ENCODE measurements around the gene METTL8.

METTL8 gene

GRCh38 chr2:171322928-171323327 lies 110.9 kb downstream of the METTL8 start:
- no peak overlapping the region for H3K9ac ChIP-seq (ENCODE audit: low read depth, low read length, poor library complexity, severe bottlenecking)
- H3F3A ChIP-seq (ENCODE audit: low read depth) = no peaks in the 10 kb centered on the region
- H3K79me2 ChIP-seq (ENCODE audit: insufficient read depth, low read length) = no peaks in the 10 kb centered on the region
- H3K4me1 ChIP-seq (ENCODE audit: insufficient read depth, low read length, poor library complexity, severe bottlenecking) = peaks cover 35% of the 10 kb centered on the region
- H3K9me2 ChIP-seq (replicated peaks; ENCODE audit: low read depth, low read length) = no peaks in the 10 kb centered on the region
- H3K4me2 ChIP-seq (ENCODE audit: low read depth, low read length, poor library complexity, severe bottlenecking) = no peak overlapping the region
- no peak overlapping the region for H2AFZ ChIP-seq (ENCODE audit: low read length)
- H3K27me3 ChIP-seq (ENCODE audit: insufficient read depth, low read length, poor library complexity, severe bottlenecking) = no peaks in the 10 kb centered on the region
- no peaks in the 10 kb centered on the region for H3K36me3 ChIP-seq (ENCODE audit: insufficient read depth, low read length)
- H3K4me3 ChIP-seq (ENCODE audit: low read length, poor library complexity, severe bottlenecking) = no peak overlapping the region
- TF ChIP-seq CTCF (conservative IDR thresholded peaks at IDR 0.05; ENCODE audit: low read length) = no peak
- no peak for TF ChIP-seq EZH2phosphoT487 (IDR thresholded peaks at IDR 0.05; ENCODE audit: borderline replicate concordance)
- no peaks in the 10 kb centered on the region for H3K9me3 ChIP-seq (ENCODE audit: insufficient read depth, low read depth, low read length)
- no peaks in the 10 kb centered on the region for H4K20me1 ChIP-seq (ENCODE audit: insufficient read depth, low read length, poor library complexity, severe bottlenecking)

GRCh38 chr2:171320731-171321130 lies 113.1 kb downstream of the METTL8 start:
- no peak overlapping the region for H3K4me2 ChIP-seq (ENCODE audit: low read depth, low read length, poor library complexity, severe bottlenecking)
- H3K9ac ChIP-seq (ENCODE audit: low read depth, low read length, poor library complexity, severe bottlenecking) = no peak overlapping the region

GRCh38 chr2:171320208-171320621 lies 113.6 kb downstream of the METTL8 start:
- no peaks in the 10 kb centered on the region for H3F3A ChIP-seq (ENCODE audit: low read depth)
- TF ChIP-seq CTCF (conservative IDR thresholded peaks at IDR 0.05; ENCODE audit: low read length) (no peak), EZH2phosphoT487 (IDR thresholded peaks at IDR 0.05; ENCODE audit: borderline replicate concordance) (no peak)
- no peaks in the 10 kb centered on the region for H3K79me2 ChIP-seq (ENCODE audit: insufficient read depth, low read length)
- no peak overlapping the region for H3K4me2 ChIP-seq (ENCODE audit: low read depth, low read length, poor library complexity, severe bottlenecking)
- H4K20me1 ChIP-seq (ENCODE audit: insufficient read depth, low read length, poor library complexity, severe bottlenecking) = no peaks in the 10 kb centered on the region
- H3K9me3 ChIP-seq (ENCODE audit: insufficient read depth, low read depth, low read length) = no peaks in the 10 kb centered on the region
- H3K4me3 ChIP-seq (ENCODE audit: low read length, poor library complexity, severe bottlenecking) = no peak overlapping the region
- no peaks in the 10 kb centered on the region for H3K9me2 ChIP-seq (replicated peaks; ENCODE audit: low read depth, low read length)
- H3K36me3 ChIP-seq (ENCODE audit: insufficient read depth, low read length) = no peaks in the 10 kb centered on the region
- peaks cover 18% of the 10 kb centered on the region for H3K4me1 ChIP-seq (ENCODE audit: insufficient read depth, low read length, poor library complexity, severe bottlenecking)
- H2AFZ ChIP-seq (ENCODE audit: low read length) = no peak overlapping the region
- H3K9ac ChIP-seq (ENCODE audit: low read depth, low read length, poor library complexity, severe bottlenecking) = no peak overlapping the region
- H3K27me3 ChIP-seq (ENCODE audit: insufficient read depth, low read length, poor library complexity, severe bottlenecking) = no peaks in the 10 kb centered on the region

More at GRCh38 chr2:171320731-171321130, 113.1 kb downstream of the METTL8 start:
- no peaks in the 10 kb centered on the region for H3K36me3 ChIP-seq (ENCODE audit: insufficient read depth, low read length)
- H3K9me2 ChIP-seq (replicated peaks; ENCODE audit: low read depth, low read length) = no peaks in the 10 kb centered on the region
- H3K4me3 ChIP-seq (ENCODE audit: low read length, poor library complexity, severe bottlenecking) = no peak overlapping the region
- H3K4me1 ChIP-seq (ENCODE audit: insufficient read depth, low read length, poor library complexity, severe bottlenecking) = peaks cover 18% of the 10 kb centered on the region
- no peaks in the 10 kb centered on the region for H3F3A ChIP-seq (ENCODE audit: low read depth)
- TF ChIP-seq EZH2phosphoT487 (IDR thresholded peaks at IDR 0.05; ENCODE audit: borderline replicate concordance) = no peak
- TF ChIP-seq CTCF (conservative IDR thresholded peaks at IDR 0.05; ENCODE audit: low read length) = no peak
- no peak overlapping the region for H2AFZ ChIP-seq (ENCODE audit: low read length)
- H4K20me1 ChIP-seq (ENCODE audit: insufficient read depth, low read length, poor library complexity, severe bottlenecking) = no peaks in the 10 kb centered on the region
- no peaks in the 10 kb centered on the region for H3K79me2 ChIP-seq (ENCODE audit: insufficient read depth, low read length)
- H3K27me3 ChIP-seq (ENCODE audit: insufficient read depth, low read length, poor library complexity, severe bottlenecking) = no peaks in the 10 kb centered on the region
- H3K9me3 ChIP-seq (ENCODE audit: insufficient read depth, low read depth, low read length) = no peaks in the 10 kb centered on the region
